ENCODE results near the gene CAB39.

CAB39 gene

GRCh38 chr2:230823264-230823964, 110.8 kb downstream of the CAB39 start:
- no peak for DNase-seq

DNA sequence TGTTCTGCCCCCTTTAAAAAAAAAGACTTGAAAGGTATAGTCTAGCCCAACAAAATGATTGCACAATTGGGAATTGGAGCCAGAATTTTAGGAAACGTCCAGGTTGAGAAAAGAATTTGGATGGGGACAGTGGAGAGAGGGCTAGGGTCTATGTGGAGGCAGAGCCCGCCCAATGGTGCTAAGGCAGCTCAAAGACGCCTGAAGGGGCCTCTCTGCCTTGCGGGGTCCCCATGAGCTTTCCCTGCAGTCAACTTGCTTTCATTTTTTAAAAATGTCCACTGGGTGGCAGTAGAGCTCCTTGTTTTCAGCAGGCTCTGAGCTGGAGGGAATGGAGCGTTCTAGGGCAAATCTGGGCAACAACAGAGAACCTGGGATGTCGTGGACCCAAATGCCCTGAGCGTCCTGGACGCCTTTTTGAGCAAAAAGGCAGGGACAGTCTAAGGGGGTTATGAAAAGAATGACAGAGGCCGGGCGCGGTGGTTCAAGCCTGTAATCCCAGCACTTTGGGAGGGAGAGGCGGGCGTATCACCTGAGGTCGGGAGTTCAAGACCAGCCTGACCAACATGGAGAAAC, 111.8 kb downstream of the CAB39 start:
- DNase-seq = peak; percentile 76

- no peak for DNase-seq
Observed at GRCh38 chr2:230825354-230825753, 112.7 kb downstream of the CAB39 start.

GRCh38 chr2:230827774-230828271, 115.2 kb downstream of the CAB39 start:
- no peak for DNase-seq

DNA sequence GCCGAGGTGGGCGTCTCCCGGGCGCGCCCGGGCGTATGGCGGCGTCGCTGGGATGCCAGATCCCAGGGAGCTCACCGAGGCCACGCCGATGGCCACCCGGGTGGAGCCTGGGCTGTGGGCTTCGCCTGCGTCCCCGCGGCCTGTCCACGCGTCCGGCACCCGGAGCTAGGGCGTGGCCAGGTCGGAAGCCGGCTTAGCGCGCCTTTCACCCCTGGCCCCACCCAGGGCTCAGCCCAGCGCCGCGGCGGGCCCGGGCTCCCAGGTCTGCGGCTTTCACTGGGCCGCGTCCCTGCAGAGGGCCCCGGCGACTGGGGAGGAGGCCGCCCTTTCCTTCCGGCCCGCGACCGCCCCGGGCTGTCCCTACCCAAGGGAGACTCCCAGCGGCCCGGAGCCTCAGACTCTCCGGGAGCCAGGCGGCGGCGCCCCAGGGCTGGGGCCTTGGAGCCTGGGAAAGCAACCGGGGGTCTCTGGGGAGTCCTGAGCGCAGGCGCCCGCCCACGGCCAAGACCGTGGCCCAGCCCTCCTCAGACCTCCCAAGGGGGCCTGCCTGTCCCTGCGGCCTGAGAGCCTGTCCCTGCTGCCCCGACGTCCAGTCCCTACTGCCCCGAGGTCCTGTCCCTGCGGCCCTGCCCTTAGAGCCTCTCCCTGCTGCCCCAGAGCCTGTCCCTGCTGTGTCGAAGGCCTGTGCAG, 115.8 kb downstream of the CAB39 start:
- DNase-seq = no peak

DNA sequence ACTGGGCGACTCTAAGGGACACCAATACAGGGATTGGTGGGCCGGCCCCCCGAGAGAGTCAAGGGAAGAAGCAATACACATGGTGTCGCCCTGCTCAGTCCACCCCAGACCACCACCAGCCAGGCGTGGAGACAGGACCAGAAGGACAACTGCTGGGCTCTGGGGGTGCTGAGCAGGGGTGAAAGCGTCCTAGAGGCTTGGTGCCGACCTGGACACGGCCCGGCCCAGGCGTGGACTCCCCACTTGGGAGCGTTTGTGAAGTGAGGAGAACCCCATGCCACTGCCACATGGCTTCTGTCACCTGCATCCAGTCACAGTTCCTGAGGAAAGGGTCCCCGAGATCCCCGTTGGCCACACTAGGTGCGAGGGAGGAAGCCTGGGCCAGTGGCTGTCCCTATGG, 116.7 kb downstream of the CAB39 start:
- no peak for DNase-seq

- no peak for DNase-seq
Observed at GRCh38 chr2:230829959-230830358, 117.3 kb downstream of the CAB39 start.

- DNase-seq = no peak
Observed at GRCh38 chr2:230830428-230830827, 117.8 kb downstream of the CAB39 start.

- no peak for DNase-seq
Observed at GRCh38 chr2:230840301-230840700, 127.7 kb downstream of the CAB39 start.

DNA sequence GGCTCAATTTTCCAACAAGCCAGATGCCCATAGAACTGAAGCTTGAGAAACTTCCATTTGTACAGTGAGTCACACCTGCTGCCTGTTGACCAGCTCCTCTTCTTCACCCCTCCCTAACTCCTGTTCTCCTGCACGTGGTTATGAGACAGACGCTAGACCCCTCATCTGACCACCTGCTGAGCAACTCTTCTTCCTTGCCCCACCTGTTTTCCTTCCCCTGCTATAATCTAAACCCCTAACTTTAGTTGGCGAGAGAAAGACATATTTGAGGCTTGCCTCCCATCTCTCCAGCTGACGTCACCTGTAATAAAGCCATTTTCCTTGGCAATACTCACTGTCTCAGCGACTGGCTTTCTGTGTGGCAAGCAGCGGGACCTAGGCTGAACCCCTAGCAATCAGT, 129.8 kb downstream of the CAB39 start:
- DNase-seq = no peak

- DNase-seq = no peak
Observed at GRCh38 chr2:230843132-230843531, 130.5 kb downstream of the CAB39 start.

DNA sequence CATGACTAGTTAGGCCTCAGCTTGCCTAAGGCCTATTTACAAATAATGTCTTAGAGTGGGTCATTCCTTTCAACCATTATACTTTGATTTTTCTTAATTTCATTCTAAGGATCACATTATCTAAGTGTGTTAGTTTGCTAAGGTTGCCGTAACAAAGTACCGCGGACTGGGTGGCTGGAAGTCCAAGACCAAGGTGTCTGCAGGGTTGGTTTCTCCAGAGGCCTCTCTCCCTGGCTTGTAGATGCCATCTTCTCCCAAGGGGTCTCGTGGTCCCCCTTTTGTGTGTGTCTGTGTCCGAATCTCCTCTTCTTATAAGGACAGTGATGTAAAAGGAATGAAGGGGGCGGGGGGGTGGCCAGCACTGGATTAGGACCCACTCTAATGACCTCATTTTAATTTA, 133.7 kb downstream of the CAB39 start:
- DNase-seq = no peak

DNA sequence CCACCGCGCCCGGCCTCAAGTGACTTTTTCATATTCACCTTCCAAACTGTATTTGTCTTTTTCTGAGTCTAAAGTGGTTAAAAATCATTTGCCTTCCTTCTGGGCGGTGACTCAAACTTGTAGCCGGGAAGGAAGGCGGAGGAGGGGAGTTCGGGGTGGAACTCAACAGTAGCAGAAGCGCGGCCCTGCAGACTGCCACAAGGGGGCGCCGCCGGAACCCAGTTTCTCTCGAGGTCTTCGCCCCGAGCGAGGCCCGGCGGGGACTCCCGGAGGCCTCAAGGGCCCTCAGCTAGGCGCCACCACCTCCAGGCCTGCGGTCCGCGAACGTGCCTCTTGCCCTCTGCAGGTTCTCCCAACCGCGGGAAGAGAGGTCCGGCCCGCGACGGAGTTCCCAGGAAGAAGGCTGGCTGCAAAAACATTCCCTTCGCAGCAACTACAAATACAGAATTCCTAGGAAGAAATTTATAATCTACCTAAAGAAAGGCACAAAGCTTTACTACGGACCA, 135.3 kb downstream of the CAB39 start:
- DNase-seq = peak; percentile 66

GRCh38 chr2:230849633-230850357, 137.2 kb downstream of the CAB39 start:
- DNase-seq = no peak

GRCh38 chr2:230850358-230850658, 137.7 kb downstream of the CAB39 start:
- DNase-seq = no peak

DNA sequence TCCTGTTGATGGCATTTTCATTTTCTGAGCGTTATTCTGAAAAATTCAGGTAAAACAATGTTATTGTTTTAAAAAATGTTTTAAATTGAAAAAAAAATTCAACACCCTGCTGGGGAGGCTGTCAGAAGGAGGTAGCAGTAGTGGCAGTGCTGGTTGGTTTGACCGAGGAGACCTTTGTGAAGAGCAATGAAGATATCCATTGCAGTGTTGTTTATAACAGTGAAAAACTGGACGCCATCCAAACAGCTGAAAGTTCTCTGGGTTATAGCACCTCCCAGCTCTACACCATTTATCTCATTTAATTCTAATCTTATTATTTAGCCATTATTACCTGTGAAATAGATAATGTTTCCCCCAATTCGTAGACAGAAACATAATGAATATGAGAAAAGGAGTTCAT, 139.5 kb downstream of the CAB39 start:
- no peak for DNase-seq

GRCh38 chr2:230861552-230862255, 149.1 kb downstream of the CAB39 start:
- DNase-seq = no peak

GRCh38 chr2:230862292-230862691, 149.7 kb downstream of the CAB39 start:
- DNase-seq = no peak

DNA sequence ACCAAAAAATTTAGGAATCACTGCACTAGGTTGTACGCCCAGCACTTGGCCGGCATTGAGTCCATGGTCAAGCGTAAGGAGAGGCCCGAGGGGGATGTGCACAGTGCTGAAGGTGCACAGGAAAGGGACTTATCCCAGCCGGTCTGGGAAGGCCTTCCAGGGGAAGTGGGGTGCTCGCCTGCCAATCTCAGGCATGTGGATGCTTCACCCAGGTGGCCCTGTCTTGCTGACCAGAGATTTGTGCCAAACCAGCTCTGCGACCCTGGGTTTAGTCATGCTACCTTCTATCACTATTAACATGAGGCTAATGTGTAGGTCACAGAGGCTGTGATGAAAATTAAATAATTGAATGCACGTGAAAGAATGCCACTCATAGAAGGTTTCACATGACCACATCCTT, 150.4 kb downstream of the CAB39 start:
- no peak for DNase-seq

DNA sequence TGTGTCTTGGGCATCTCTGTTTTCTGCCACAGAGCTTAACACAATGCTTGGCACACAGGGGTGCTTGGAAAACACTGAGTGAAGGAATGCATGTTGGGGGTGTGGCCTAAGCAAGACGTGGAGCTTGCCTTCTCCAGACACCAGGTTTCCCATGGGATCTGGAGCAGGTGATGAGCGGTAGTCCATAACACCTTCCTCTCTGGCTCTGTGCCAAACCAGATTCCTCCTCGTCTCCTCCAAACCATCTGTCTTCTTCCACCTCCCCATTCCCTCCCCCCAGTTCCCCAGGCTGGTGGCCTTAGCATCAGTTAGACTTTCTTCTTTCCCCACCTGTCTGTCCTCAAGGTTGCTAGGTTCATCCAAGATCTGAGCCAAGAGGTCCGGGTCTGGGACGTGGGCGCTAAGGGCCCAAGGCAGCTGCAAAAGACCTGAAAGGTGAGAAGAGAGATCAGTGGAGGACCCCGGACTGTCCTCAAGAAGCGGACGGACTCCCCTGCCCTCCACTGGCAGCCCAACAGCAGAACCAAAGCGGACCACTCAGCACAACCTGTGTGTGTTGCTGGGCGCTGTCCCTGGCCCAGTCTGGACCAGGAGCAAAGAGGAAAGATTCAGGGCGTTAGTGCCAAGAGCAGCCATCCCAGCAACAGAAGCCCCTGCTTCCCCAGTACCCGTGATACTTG, 150.9 kb downstream of the CAB39 start:
- no peak for DNase-seq

GRCh38 chr2:230864122-230864604, 151.5 kb downstream of the CAB39 start:
- no peak for DNase-seq

Data from midbrain (tissue), 1 donor.